ENCODE data around the gene CREB3L2.

DNA sequence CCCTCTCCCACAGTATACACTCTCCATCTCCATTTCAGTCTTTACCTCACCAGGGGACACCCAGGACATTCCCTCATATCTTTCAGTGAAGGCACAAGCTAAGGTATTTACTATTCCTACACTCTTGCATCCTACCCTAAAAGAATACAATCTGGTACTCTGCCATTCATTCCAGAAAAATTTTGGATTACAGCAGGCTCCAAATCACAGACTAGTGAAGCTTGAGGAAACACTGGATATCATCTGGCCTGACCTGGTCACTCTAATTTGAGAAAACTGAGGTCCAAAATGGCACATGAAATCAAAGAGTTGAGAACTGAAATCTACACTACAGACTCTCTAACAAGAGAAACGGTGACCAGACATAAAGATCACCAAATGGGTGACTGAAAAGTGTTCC lies 61.7 kb downstream of the CREB3L2 start:
- TF ChIP-seq POLR2A (IDR thresholded peaks at IDR 0.05) (no peak), POLR2AphosphoS5 (IDR thresholded peaks at IDR 0.05) (no peak)

Measured in suprapubic skin (tissue), 4 donors.